Psoas muscle (tissue), 8 donors: Measurements from ENCODE around the gene ZHX3. TPM values are rescaled to one million over a fixed set of nuclear protein-coding genes. Genes with fewer than 3 reads are reported as not detected.

Experiments used
- ATAC-seq, 4 donors: fragments of 200-7000 bp; cut with Tn5 transposase; one replicate each; pipeline ENCODE4 v1.9.1; 2020; ENCODE audit warnings: moderate library complexity in 3 of 4, mild to moderate bottlenecking in 2 of 4
- DNase-seq, 2 donors: peaks; one replicate each; pipeline ENCODE4 v3.0.0-alpha.2; 2020
- H3K27ac ChIP-seq: fragments of 200-600 bp; one replicate; pipeline ENCODE4 v1.8.0; 2022
- H3K27me3 ChIP-seq, 3 donors: fragments of 200-600 bp in 1 of 3; one replicate each; pipeline versions ENCODE4 v1.6.1 to v1.8.0; 2013 to 2022; ENCODE audit warnings: low read length in 2 of 3, mild to moderate bottlenecking in 2 of 3, moderate library complexity in 1 of 3; ENCODE audit not compliant: insufficient read depth in 3 of 3
- H3K36me3 ChIP-seq, 2 donors: fragments of 200-600 bp in 1 of 2; one replicate each; pipeline versions ENCODE4 v1.6.1 to v1.8.0; 2013 to 2022; ENCODE audit warnings: low read depth in 1 of 2, mild to moderate bottlenecking in 1 of 2, moderate library complexity in 1 of 2; ENCODE audit not compliant: insufficient read depth in 1 of 2
- H3K4me1 ChIP-seq: fragments of 200-600 bp; one replicate; pipeline ENCODE4 v1.8.0; 2022
- H3K4me3 ChIP-seq: fragments of 200-600 bp; one replicate; pipeline ENCODE4 v1.8.0; 2022; ENCODE audit warnings: mild to moderate bottlenecking
- H3K9me3 ChIP-seq: fragments of 200-600 bp; one replicate; pipeline ENCODE4 v1.8.0; 2022
- CTCF ChIP-seq: fragments of 200-600 bp; IDR thresholded peaks from one replicate; pipeline ENCODE4 v1.8.0; 2022; ENCODE audit warnings: antibody characterized with exemption
- WGBS, 3 donors: extraction: QIAGEN DNeasy Blood & Tissue Kit; methylation state at CpG; one replicate each; pipeline versions ENCODE4 v1.1.6 to v1.1.7; 2013; 5-methylcytosine and 5-hydroxymethylcytosine counted together
- intact Hi-C, 2 donors: fragments of 100-400 bp; cut with DNase I; formaldehyde crosslinking; loops; one replicate each; pipeline versions ENCODE4 v1.11.0 to v1.14.2; 2022
- polyA plus RNA-seq, 3 donors: library from polyadenylated mRNA; stranded (reverse); fragments of 200-250 nt; gene quantifications; one replicate each; pipeline ENCODE4 v1.2.3, GENCODE V29; 2013
- total RNA-seq, 4 donors: library from RNA; stranded (reverse); fragmentation: NEBNext Ultra II Directional in 2 of 4; extraction: Animal tissue kit (Norgen Biotek cat#: 25700) in 2 of 4; gene quantifications; one replicate each; pipeline versions ENCODE4 v1.2.1 to v1.2.4, GENCODE V29; 2021 to 2023
- donor health status: healthy with polysubstance abuse.
- donor health status: DM: no; HTN: no; CAD: no; lungs with moderate emphysema.
- donor health status: Bipolar disorder and iron deficiency.
- donor health status: healthy.
- donor health status: DM: yes; HTN: yes; CAD: no.
- donor health status: DM: no; HTN: no; CAD: no.
- donor health status: DM: no; HTN: no; CAD: no.
- donor health status: DM: yes; HTN: yes; CAD: no.

ZHX3 gene
- total and polyA plus RNA-seq, 7 donors, result 7.0 to 47.7 (median 39.6) TPM

GRCh38 chr20:41300886-41301285 lies 16.6 kb downstream of the ZHX3 start:
- ATAC-seq (no peak), DNase-seq (no peak)
- Histone ChIP-seq H3K4me3 (no peak overlapping the region), H3K27me3 (no peaks in the 10 kb centered on the region), H3K9me3 (no peaks in the 10 kb centered on the region), H3K4me1 (peaks cover 46% of the 10 kb centered on the region), H3K27ac (peak overlapping the region; percentile 34), H3K36me3 (no peaks in the 10 kb centered on the region)
- 69 to 86% (median 83%) methylated on average over 4 of the region's 4 CpGs for WGBS, 3 donors
- intact Hi-C loops, result no loop called here
- TF ChIP-seq CTCF, result no peak

GRCh38 chr20:41300383-41300782 lies 17.1 kb downstream of the ZHX3 start:
- TF ChIP-seq CTCF, result no peak
- peak in 1 of 4 donors; percentile 52 for ATAC-seq
- Histone ChIP-seq H3K4me3 (no peak overlapping the region), H3K9me3 (no peaks in the 10 kb centered on the region), H3K36me3 (no peaks in the 10 kb centered on the region), H3K27ac (peak overlapping the region; percentile 34), H3K4me1 (peaks cover 44% of the 10 kb centered on the region), H3K27me3 (no peaks in the 10 kb centered on the region)
- intact Hi-C loops, result no loop called here
- WGBS, 3 donors, result 32 to 68% (median 44%) methylated on average over 3 of the region's 3 CpGs
- DNase-seq, result no peak

GRCh38 chr20:41299899-41300298 lies 17.6 kb downstream of the ZHX3 start:
- H3K27ac ChIP-seq, result peak overlapping the region; percentile 34
- H3K27me3 ChIP-seq, result no peaks in the 10 kb centered on the region

GRCh38 chr20:41293269-41294037 lies 24.1 kb downstream of the ZHX3 start:
- no peaks in the 10 kb centered on the region for H3K27me3 ChIP-seq
- H3K27ac ChIP-seq, result peak overlapping the region; percentile 19
- intact Hi-C loops, result no loop called here
- H3K9me3 ChIP-seq, result no peaks in the 10 kb centered on the region
- 50 to 71% (median 55%) methylated on average over 2 of the region's 2 CpGs for WGBS, 3 donors
- no peak for TF ChIP-seq CTCF
- ATAC-seq (peak in 2 of 4 donors; percentile 21 to 51), DNase-seq (no peak)
- peaks cover 26% of the 10 kb centered on the region for H3K4me1 ChIP-seq
- H3K4me3 ChIP-seq, result no peak overlapping the region
- H3K36me3 ChIP-seq, result no peaks in the 10 kb centered on the region

More at GRCh38 chr20:41299899-41300298, 17.6 kb downstream of the ZHX3 start:
- no peak for DNase-seq
- intact Hi-C loops, result no loop called here
- H3K9me3 ChIP-seq, result no peaks in the 10 kb centered on the region
- WGBS, 3 donors, result 57 to 72% (median 66%) methylated on average over 3 of the region's 3 CpGs
- H3K4me1 ChIP-seq, result peaks cover 40% of the 10 kb centered on the region
- no peak for TF ChIP-seq CTCF
- no peaks in the 10 kb centered on the region for H3K36me3 ChIP-seq
- ATAC-seq, result peak; percentile 66 to 73 (median 68)
- no peak overlapping the region for H3K4me3 ChIP-seq
